AG09319 (cell line): ENCODE measurements around the gene PRICKLE1.

Experiments used
- DNase-seq: peaks from one replicate; pipeline ENCODE4 v3.0.0-alpha.2; 2010; ENCODE audit warnings: low read depth; ENCODE audit errors: extremely low read depth
- TF ChIP-seq, protein P1 (sequence below): IDR thresholded peaks from 2 replicates; pipeline ENCODE4 v1.5.1; 2011; ENCODE audit warnings: low read depth, mild to moderate bottlenecking, inconsistent platforms, low read length, moderate library complexity

The PRICKLE1 gene

DNA sequence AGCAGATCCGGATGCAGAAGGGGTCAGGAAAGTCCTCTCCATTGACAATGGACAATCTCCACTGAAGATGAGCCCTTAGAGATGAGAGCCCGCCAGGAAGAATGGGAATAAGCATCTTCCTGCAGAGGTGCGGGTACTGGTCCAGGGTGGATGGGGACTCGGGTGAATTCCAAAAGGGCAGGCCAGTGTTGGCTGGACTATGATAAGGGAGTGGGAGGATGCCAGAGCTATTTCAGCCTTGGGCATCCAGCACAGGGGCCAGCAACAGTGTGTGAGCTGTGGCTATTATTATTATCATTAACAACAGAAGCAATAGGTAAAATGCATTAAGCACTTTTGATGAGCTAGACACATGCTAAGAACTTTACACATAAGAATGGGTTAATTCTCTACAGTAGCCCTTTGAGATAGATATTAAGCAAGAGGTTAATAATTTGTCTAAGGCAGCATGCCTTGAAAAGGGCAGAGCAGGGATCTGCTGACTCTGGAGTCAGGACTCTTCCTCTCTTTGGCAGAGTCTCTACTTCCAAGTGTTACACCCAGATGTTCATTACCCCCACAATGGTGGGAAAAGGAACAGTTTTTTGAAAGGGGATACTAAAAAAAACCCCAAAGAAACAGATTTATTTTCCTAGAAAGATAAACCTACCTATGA, 55.2 kb downstream of the PRICKLE1 start:
- DNase-seq: no peak
- TF ChIP-seq, protein P1, sequence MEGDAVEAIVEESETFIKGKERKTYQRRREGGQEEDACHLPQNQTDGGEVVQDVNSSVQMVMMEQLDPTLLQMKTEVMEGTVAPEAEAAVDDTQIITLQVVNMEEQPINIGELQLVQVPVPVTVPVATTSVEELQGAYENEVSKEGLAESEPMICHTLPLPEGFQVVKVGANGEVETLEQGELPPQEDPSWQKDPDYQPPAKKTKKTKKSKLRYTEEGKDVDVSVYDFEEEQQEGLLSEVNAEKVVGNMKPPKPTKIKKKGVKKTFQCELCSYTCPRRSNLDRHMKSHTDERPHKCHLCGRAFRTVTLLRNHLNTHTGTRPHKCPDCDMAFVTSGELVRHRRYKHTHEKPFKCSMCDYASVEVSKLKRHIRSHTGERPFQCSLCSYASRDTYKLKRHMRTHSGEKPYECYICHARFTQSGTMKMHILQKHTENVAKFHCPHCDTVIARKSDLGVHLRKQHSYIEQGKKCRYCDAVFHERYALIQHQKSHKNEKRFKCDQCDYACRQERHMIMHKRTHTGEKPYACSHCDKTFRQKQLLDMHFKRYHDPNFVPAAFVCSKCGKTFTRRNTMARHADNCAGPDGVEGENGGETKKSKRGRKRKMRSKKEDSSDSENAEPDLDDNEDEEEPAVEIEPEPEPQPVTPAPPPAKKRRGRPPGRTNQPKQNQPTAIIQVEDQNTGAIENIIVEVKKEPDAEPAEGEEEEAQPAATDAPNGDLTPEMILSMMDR: no peak

DNA sequence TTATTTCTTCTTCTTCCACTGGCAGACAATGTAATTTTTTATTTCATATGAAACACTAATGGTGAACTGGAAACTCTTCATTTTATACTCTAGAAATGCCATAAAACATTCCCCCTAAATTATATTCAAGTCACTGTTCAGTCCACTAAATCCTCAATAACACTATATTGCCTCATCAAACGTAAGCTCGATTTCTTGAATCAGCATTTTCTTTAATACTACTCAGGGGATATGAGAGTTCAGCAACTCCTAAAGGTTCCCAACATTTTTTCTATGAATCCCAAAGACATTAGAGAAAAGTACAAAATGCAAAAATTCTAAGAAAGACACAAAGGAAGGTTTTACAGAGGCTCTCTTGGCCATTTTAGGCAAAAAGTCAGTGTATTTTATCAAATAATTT, 59.3 kb downstream of the PRICKLE1 start:
- TF ChIP-seq, protein P1: no peak
- no peak for DNase-seq

DNA sequence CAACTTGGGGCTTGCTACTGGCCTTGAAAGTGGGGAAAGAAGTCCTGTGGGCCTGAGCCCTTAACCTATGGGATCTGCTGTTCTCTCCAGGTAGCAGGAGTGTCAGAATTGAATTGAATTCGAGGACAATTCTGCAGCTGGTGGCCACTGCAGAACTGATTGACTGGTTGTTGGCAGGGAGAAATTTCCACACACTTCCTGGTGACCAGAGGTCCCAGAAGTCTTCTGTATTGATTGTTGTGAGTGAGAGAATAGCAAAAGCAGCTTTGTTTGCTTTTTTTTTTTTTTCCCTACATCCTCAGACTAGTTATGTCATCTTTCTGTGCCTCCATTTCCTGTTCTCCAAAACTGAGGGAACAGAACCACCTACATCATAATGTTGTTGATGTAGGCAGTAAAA, 64.1 kb downstream of the PRICKLE1 start:
- TF ChIP-seq, protein P1: no peak
- DNase-seq: no peak

DNA sequence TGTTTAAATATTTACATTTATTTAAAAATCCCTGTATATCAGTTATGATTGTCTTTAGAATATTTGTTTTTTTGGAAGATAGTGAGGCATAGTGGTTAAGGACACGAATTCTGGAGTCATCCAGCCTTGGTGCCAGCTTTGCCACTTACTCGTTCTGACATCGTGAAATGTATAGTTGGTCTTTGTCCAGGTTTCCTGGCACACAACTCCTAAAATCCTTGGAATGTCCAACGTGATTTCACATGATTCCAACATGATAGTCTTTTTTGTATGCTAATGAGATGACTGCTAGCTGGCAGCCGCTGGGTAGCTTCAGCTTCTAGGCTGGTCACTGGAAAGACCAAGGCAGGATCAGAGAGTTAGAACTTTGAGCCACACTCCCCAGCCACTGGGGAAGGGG, 64.8 kb downstream of the PRICKLE1 start:
- no peak for DNase-seq
- TF ChIP-seq, protein P1: no peak

DNA sequence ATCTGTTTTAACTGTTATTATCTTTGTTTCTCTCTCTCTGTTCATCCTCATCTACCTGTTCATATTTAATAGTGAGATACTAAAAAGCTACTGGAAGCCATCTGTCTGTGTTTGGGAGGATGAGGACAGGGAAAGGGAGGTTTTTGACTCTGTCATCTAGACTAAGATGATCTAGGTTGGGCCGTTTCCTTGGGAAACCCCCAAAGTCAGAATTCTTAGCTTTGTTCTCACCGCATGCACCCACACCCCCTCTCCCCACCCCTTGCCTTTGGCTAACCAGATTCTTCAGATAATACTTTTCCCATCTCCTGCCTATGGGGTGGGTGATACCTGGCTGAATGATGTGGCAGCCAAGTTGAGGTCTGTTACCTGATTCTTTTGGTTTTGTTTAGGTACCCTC, 73.0 kb downstream of the PRICKLE1 start:
- no peak for DNase-seq
- TF ChIP-seq, protein P1: no peak

DNA sequence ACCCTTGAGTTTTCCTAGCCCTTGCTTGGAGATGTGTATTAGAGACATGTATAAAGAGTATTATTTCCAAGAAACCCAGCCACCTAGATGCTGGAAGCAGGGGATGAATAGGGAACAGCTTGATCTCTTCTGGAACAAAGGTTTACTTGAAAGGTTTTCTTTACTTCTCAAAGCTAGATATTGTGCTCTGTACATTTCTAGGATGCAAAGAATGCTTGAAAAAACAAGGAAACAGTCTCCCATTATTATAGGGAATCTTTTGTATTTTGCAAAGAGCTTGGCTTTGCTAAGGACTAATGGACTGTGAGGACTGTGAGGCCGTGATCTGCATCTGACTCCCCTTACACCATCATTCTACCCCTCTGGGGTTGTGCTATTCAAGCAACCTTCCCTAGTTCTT, 77.9 kb downstream of the PRICKLE1 start:
- TF ChIP-seq, protein P1: no peak

DNA sequence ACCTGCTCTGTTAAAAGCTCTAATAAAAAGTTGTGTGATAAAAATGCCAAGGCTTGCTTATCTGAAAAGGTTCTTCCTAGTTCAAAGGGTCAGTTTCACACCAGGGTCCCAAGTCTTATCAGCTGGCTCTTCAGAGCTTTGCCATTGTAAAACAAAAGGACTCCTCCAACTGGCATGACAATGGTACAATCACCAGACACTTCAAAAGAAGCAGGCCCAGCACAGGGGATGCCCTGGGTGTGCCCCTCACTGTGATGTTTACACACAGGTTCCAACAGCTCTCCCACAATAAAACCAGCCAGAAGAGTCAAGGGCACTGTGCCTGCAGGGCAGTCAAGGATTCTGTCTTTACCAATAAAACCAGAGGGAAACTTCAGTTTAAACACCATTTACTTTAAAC, 78.7 kb downstream of the PRICKLE1 start:
- no peak for DNase-seq
- TF ChIP-seq, protein P1: no peak

More for the DNA sequence above, 77.9 kb downstream of the PRICKLE1 start:
- no peak for DNase-seq
